A673 (cell line): ENCODE measurements around the gene TPM4.

Source experiments
- CTCF ChIP-seq: fragments of 300-800, 200-600 bp; sonication (generic); conservative IDR thresholded peaks from 2 replicates; pipeline ENCODE4 v1.5.1; 2017; ENCODE audit warnings: low read depth, mild to moderate bottlenecking, antibody characterized with exemption, low read length, moderate library complexity, mixed read lengths
- EZH2 ChIP-seq: fragments of 200-600 bp; sonication (generic); IDR thresholded peaks from 2 replicates; pipeline ENCODE4 v1.6.1; 2017; ENCODE audit warnings: borderline replicate concordance, low read depth, mild to moderate bottlenecking, mixed read lengths, antibody characterized with exemption, low read length; ENCODE audit not compliant: poor library complexity, severe bottlenecking

- TF ChIP-seq CTCF (no peak), EZH2 (no peak)
Measured at GRCh38 chr19:16071072-16071691, 5.1 kb upstream of the TPM4 start.
